ENCODE measurements around the gene DCAF4L1.

Gene DCAF4L1

DNA sequence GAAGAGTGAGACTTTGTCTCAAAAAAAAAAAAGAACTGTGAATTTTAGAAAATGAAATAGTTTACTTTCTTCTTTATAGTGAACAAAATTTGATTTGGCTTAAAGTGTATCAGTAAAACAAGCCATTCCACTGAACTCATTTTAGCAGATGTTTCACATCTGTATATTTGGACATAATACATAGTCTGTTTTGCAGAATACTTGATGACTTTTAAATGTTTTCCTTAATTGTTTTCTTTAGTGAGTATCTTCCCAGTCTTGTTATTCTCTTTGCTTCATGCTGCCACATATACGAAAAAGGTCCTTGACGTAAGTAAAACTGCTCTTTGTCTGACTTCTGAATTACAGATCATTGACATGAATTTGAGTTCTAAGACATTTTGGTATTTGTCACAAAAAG, 38.0 kb upstream of the DCAF4L1 start:
- H2AK5ac ChIP-seq (ENCODE audit: low read depth, low read length), result no peak overlapping the region
- no peaks in the 10 kb centered on the region for H3K27me3 ChIP-seq (ENCODE audit: control insufficient read depth in 3 of 3, insufficient read depth in 3 of 3, low read depth in 1 of 3, low read length in 3 of 3)
- no peak overlapping the region for H3K27ac ChIP-seq (replicated peaks; ENCODE audit: low read length)
- DNase-seq (ENCODE audit: low spot score), result no peak
- no peak overlapping the region for H2BK15ac ChIP-seq (ENCODE audit: low read length)
- no peak overlapping the region for H3K18ac ChIP-seq (ENCODE audit: low read length)
- peaks cover 3 to 94% of the 10 kb centered on the region in 2 donors for H3K36me3 ChIP-seq (replicated peaks in 1 of 2; ENCODE audit: control insufficient read depth in 2 of 2, insufficient read depth in 2 of 2, low read length in 2 of 2)
- no peak overlapping the region for H2BK120ac ChIP-seq (ENCODE audit: low read depth, low read length)
- H3K4me2 ChIP-seq (ENCODE audit: insufficient read depth, low read length, poor library complexity, severe bottlenecking), result no peak overlapping the region
- H3K4me1 ChIP-seq (ENCODE audit: control insufficient read depth in 2 of 2, insufficient read depth in 1 of 2, low read depth in 1 of 2, low read length in 2 of 2), result no peaks in the 10 kb centered on the region
- no peak overlapping the region for H3K14ac ChIP-seq (ENCODE audit: low read length)
- WGBS, 2 donors (ENCODE audit: extremely low coverage in 2 of 2, insufficient read length in 2 of 2, insufficient replicate concordance in 1 of 2), result no CpG with 5 or more reads among the region's 2 CpGs
- no peak overlapping the region for H3K4me3 ChIP-seq (ENCODE audit: low read length in 2 of 2)
- H2BK12ac ChIP-seq (ENCODE audit: low read length), result no peak overlapping the region
- H3K79me1 ChIP-seq (ENCODE audit: low read depth, low read length), result peaks cover 2% of the 10 kb centered on the region
- H3K23ac ChIP-seq (ENCODE audit: low read depth, low read length, poor library complexity), result no peak overlapping the region
- no peak overlapping the region for H4K8ac ChIP-seq (ENCODE audit: low read depth, low read length)
- H4K91ac ChIP-seq (ENCODE audit: low read depth, low read length, poor library complexity), result no peak overlapping the region
- H2AFZ ChIP-seq (ENCODE audit: low read length), result no peak overlapping the region
- H3K9me3 ChIP-seq (replicated peaks in 1 of 2; ENCODE audit: control insufficient read depth in 2 of 2, insufficient read depth in 1 of 2, low read depth in 1 of 2, low read length in 2 of 2), result no peaks in the 10 kb centered on the region
- H3K9ac ChIP-seq (ENCODE audit: low read depth, low read length, poor library complexity), result no peak overlapping the region
- no peak overlapping the region for H3K4ac ChIP-seq (ENCODE audit: low read length)
- H2BK5ac ChIP-seq (ENCODE audit: low read length), result no peak overlapping the region

DNA sequence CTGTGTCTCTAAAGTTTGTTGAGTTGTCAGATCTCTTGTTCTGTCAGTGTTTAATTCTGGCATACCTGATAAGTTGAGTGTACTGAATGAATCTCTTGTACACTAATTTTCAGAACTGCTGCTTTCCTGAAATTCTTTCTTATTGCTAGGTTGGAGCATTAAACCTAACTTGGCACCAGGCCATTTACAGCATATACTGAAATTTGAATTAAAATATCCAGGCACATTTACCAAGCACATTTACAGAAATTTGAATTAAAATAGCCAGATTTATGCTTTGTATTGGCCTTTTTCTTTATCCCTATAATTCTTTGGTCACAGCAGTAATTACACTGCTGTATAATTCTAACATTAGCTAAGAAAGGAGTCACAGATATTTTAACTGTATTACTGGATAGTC, 37.5 kb upstream of the DCAF4L1 start:
- Histone ChIP-seq H3K18ac (ENCODE audit: low read length) (no peak overlapping the region), H3K4me3 (ENCODE audit: low read length in 2 of 2) (no peak overlapping the region), H2BK15ac (ENCODE audit: low read length) (no peak overlapping the region), H4K91ac (ENCODE audit: low read depth, low read length, poor library complexity) (no peak overlapping the region), H3K9ac (ENCODE audit: low read depth, low read length, poor library complexity) (no peak overlapping the region), H2BK12ac (ENCODE audit: low read length) (no peak overlapping the region), H3K14ac (ENCODE audit: low read length) (no peak overlapping the region), H3K27me3 (ENCODE audit: control insufficient read depth in 3 of 3, insufficient read depth in 3 of 3, low read depth in 1 of 3, low read length in 3 of 3) (no peaks in the 10 kb centered on the region), H3K36me3 (replicated peaks in 1 of 2; ENCODE audit: control insufficient read depth in 2 of 2, insufficient read depth in 2 of 2, low read length in 2 of 2) (peaks cover 1 to 94% of the 10 kb centered on the region in 2 donors), H3K27ac (replicated peaks; ENCODE audit: low read length) (no peak overlapping the region), H3K4me2 (ENCODE audit: insufficient read depth, low read length, poor library complexity, severe bottlenecking) (no peak overlapping the region), H2BK5ac (ENCODE audit: low read length) (no peak overlapping the region), H2AFZ (ENCODE audit: low read length) (no peak overlapping the region), H3K23ac (ENCODE audit: low read depth, low read length, poor library complexity) (no peak overlapping the region), H3K4ac (ENCODE audit: low read length) (no peak overlapping the region), H3K79me1 (ENCODE audit: low read depth, low read length) (peaks cover under 1% of the 10 kb centered on the region), H4K8ac (ENCODE audit: low read depth, low read length) (no peak overlapping the region), H3K4me1 (ENCODE audit: control insufficient read depth in 2 of 2, insufficient read depth in 1 of 2, low read depth in 1 of 2, low read length in 2 of 2) (no peaks in the 10 kb centered on the region), H3K9me3 (replicated peaks in 1 of 2; ENCODE audit: control insufficient read depth in 2 of 2, insufficient read depth in 1 of 2, low read depth in 1 of 2, low read length in 2 of 2) (no peaks in the 10 kb centered on the region), H2BK120ac (ENCODE audit: low read depth, low read length) (no peak overlapping the region), H2AK5ac (ENCODE audit: low read depth, low read length) (no peak overlapping the region)
- no peak for DNase-seq (ENCODE audit: low spot score)

DNA sequence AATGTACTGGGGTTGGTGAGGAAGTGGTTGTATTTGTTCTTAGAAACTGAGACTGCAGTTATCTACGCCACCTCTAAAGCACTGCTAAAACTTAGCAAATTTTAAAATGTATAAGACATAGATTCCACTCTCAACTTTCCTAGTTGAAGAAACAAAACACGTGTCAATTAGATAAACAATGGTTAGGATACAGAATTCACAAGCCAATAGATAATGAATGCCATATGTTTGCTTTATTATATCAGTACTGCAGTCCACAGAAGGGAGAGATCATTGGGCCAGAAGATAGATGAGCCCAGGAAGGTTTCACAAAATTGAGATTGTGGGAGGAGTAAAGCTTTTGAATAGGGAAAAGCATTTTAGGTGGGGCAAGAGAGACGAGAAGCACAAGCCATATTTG, 32.0 kb upstream of the DCAF4L1 start:
- peaks cover 8 to 97% of the 10 kb centered on the region in 2 donors for H3K36me3 ChIP-seq (replicated peaks in 1 of 2; ENCODE audit: control insufficient read depth in 2 of 2, insufficient read depth in 2 of 2, low read length in 2 of 2)
- H3K4ac ChIP-seq (ENCODE audit: low read length), result no peak overlapping the region
- H2AFZ ChIP-seq (ENCODE audit: low read length), result no peak overlapping the region
- no peak overlapping the region for H3K27ac ChIP-seq (replicated peaks; ENCODE audit: low read length)
- H3K4me3 ChIP-seq (ENCODE audit: low read length in 2 of 2), result no peak overlapping the region
- H3K23ac ChIP-seq (ENCODE audit: low read depth, low read length, poor library complexity), result no peak overlapping the region
- H3K14ac ChIP-seq (ENCODE audit: low read length), result no peak overlapping the region
- no CpG with 5 or more reads among the region's 3 CpGs for WGBS, 2 donors (ENCODE audit: extremely low coverage in 2 of 2, insufficient read length in 2 of 2, insufficient replicate concordance in 1 of 2)
- no peak overlapping the region for H3K18ac ChIP-seq (ENCODE audit: low read length)
- H3K4me2 ChIP-seq (ENCODE audit: insufficient read depth, low read length, poor library complexity, severe bottlenecking), result no peak overlapping the region
- H3K9ac ChIP-seq (ENCODE audit: low read depth, low read length, poor library complexity), result no peak overlapping the region
- no peak overlapping the region for H2BK12ac ChIP-seq (ENCODE audit: low read length)
- DNase-seq (ENCODE audit: low spot score), result no peak
- H2AK5ac ChIP-seq (ENCODE audit: low read depth, low read length), result no peak overlapping the region
- H3K27me3 ChIP-seq (ENCODE audit: control insufficient read depth in 3 of 3, insufficient read depth in 3 of 3, low read depth in 1 of 3, low read length in 3 of 3), result no peaks in the 10 kb centered on the region
- H3K9me3 ChIP-seq (replicated peaks in 1 of 2; ENCODE audit: control insufficient read depth in 2 of 2, insufficient read depth in 1 of 2, low read depth in 1 of 2, low read length in 2 of 2), result no peaks in the 10 kb centered on the region
- H2BK5ac ChIP-seq (ENCODE audit: low read length), result no peak overlapping the region
- no peak overlapping the region for H2BK120ac ChIP-seq (ENCODE audit: low read depth, low read length)
- H4K91ac ChIP-seq (ENCODE audit: low read depth, low read length, poor library complexity), result no peak overlapping the region
- no peak overlapping the region for H2BK15ac ChIP-seq (ENCODE audit: low read length)
- H3K4me1 ChIP-seq (ENCODE audit: control insufficient read depth in 2 of 2, insufficient read depth in 1 of 2, low read depth in 1 of 2, low read length in 2 of 2), result no peaks in the 10 kb centered on the region
- no peak overlapping the region for H4K8ac ChIP-seq (ENCODE audit: low read depth, low read length)
- H3K79me1 ChIP-seq (ENCODE audit: low read depth, low read length), result no peaks in the 10 kb centered on the region

DNA sequence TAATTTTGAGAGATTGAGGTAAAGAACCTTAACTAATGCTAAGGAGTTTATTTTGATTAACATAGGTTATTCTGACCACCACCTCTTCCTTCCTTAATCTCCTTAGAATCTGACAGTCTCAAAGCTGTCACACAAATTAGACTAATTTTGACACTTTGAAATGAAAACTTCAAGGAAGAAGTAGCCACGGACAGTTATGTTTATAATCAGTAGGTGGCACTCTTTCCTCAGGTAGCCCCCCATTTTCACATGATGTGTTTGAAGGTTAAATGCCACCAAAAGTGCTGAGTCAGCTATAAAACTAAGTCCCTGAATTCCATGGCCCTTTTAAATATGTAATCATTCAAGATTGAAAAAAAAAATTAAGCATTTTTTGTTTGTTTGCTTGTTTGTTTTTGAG, 23.9 kb upstream of the DCAF4L1 start:
- Histone ChIP-seq H2AK5ac (ENCODE audit: low read depth, low read length) (no peak overlapping the region), H3K4me2 (ENCODE audit: insufficient read depth, low read length, poor library complexity, severe bottlenecking) (no peak overlapping the region), H3K4ac (ENCODE audit: low read length) (no peak overlapping the region), H2BK120ac (ENCODE audit: low read depth, low read length) (no peak overlapping the region), H3K18ac (ENCODE audit: low read length) (no peak overlapping the region), H3K27me3 (ENCODE audit: control insufficient read depth in 3 of 3, insufficient read depth in 3 of 3, low read depth in 1 of 3, low read length in 3 of 3) (no peaks in the 10 kb centered on the region), H3K4me3 (ENCODE audit: low read length in 2 of 2) (no peak overlapping the region), H2BK5ac (ENCODE audit: low read length) (no peak overlapping the region), H3K9ac (ENCODE audit: low read depth, low read length, poor library complexity) (no peak overlapping the region), H3K36me3 (replicated peaks in 1 of 2; ENCODE audit: control insufficient read depth in 2 of 2, insufficient read depth in 2 of 2, low read length in 2 of 2) (peaks cover 3 to 44% of the 10 kb centered on the region in 2 donors), H2AFZ (ENCODE audit: low read length) (no peak overlapping the region), H2BK12ac (ENCODE audit: low read length) (no peak overlapping the region), H3K4me1 (ENCODE audit: control insufficient read depth in 2 of 2, insufficient read depth in 1 of 2, low read depth in 1 of 2, low read length in 2 of 2) (no peaks in the 10 kb centered on the region), H3K14ac (ENCODE audit: low read length) (no peak overlapping the region), H3K23ac (ENCODE audit: low read depth, low read length, poor library complexity) (no peak overlapping the region), H4K91ac (ENCODE audit: low read depth, low read length, poor library complexity) (no peak overlapping the region), H3K27ac (replicated peaks; ENCODE audit: low read length) (no peak overlapping the region), H3K9me3 (replicated peaks in 1 of 2; ENCODE audit: control insufficient read depth in 2 of 2, insufficient read depth in 1 of 2, low read depth in 1 of 2, low read length in 2 of 2) (no peaks in the 10 kb centered on the region), H4K8ac (ENCODE audit: low read depth, low read length) (no peak overlapping the region), H2BK15ac (ENCODE audit: low read length) (no peak overlapping the region), H3K79me1 (ENCODE audit: low read depth, low read length) (no peaks in the 10 kb centered on the region)
- DNase-seq (ENCODE audit: low spot score), result peak; percentile 9
- WGBS, 2 donors (ENCODE audit: extremely low coverage in 2 of 2, insufficient read length in 2 of 2, insufficient replicate concordance in 1 of 2), result no CpG with 5 or more reads among the region's 1 CpG
